Measurements from ENCODE around the gene LBR. TPM values are rescaled to one million over a fixed set of nuclear protein-coding genes. Genes with fewer than 3 reads are reported as not detected.

The LBR gene
- total RNA-seq, 3 donors from 2014 or later (not counting 1 experiment from before 2014, with no cell fraction given): 161 to 179 (median 178) TPM

- 81% methylated on average over 6 of the region's 6 CpGs for WGBS (ENCODE audit: insufficient coverage)
- Histone ChIP-seq H3K27ac (ENCODE audit: low read length) (no peak overlapping the region), H3K36me3 (ENCODE audit: control insufficient read depth, insufficient read depth, low read length) (peaks cover 14% of the 10 kb centered on the region), H3K9me3 (ENCODE audit: control insufficient read depth, insufficient read depth, low read length) (no peaks in the 10 kb centered on the region), H3K27me3 (ENCODE audit: control insufficient read depth, insufficient read depth, low read length) (no peaks in the 10 kb centered on the region), H3K4me3 (ENCODE audit: low read length) (no peak overlapping the region), H3K4me1 (ENCODE audit: control insufficient read depth, insufficient read depth, low read length) (peaks cover 36% of the 10 kb centered on the region)
- intact Hi-C loops (cut with micrococcal nuclease): no loop called here
- Mint-ChIP-seq H3K36me3 (no peaks in the 10 kb centered on the region), H3K27me3 (ENCODE audit: low read depth in 2 of 2) (no peaks in the 10 kb centered on the region), H3K27ac (peak overlapping the region; percentile 71 to 90), H3K9me3 (no peaks in the 10 kb centered on the region), H3K4me3 (peak overlapping the region; percentile 91), H3K4me1 (peaks cover 62 to 67% of the 10 kb centered on the region in 2 donors)
- ATAC-seq: no peak
- TF ChIP-seq, protein P1, sequence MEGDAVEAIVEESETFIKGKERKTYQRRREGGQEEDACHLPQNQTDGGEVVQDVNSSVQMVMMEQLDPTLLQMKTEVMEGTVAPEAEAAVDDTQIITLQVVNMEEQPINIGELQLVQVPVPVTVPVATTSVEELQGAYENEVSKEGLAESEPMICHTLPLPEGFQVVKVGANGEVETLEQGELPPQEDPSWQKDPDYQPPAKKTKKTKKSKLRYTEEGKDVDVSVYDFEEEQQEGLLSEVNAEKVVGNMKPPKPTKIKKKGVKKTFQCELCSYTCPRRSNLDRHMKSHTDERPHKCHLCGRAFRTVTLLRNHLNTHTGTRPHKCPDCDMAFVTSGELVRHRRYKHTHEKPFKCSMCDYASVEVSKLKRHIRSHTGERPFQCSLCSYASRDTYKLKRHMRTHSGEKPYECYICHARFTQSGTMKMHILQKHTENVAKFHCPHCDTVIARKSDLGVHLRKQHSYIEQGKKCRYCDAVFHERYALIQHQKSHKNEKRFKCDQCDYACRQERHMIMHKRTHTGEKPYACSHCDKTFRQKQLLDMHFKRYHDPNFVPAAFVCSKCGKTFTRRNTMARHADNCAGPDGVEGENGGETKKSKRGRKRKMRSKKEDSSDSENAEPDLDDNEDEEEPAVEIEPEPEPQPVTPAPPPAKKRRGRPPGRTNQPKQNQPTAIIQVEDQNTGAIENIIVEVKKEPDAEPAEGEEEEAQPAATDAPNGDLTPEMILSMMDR (IDR thresholded peaks at IDR 0.05): no peak
- no peak for DNase-seq
Observed at GRCh38 chr1:225424562-225425200, 3.2 kb downstream of the LBR start.

DNA sequence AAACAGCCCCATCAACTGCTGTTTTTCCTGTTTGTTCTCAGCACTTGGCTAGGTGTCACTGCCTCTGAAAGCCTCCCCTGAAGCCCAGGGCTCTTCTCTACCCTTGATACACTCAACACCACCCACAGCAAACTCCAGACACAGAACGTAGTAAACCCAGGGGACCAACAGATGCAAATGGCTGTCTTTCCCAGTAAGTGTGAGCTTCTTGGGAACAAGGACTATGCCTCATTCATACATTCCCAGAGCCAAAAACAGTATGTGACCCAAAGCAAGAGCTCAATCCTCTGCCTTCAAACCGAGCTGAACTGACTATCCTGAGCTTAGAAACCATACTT is 4.4 kb downstream of the LBR start:
- no peaks in the 10 kb centered on the region for H3K27me3 ChIP-seq (ENCODE audit: control insufficient read depth, insufficient read depth, low read length)
- TF ChIP-seq, protein P1 (IDR thresholded peaks at IDR 0.05): no peak
- H3K4me3 ChIP-seq (ENCODE audit: low read length): no peak overlapping the region
- Mint-ChIP-seq H3K27me3 (ENCODE audit: low read depth in 2 of 2) (no peaks in the 10 kb centered on the region), H3K9me3 (no peaks in the 10 kb centered on the region), H3K36me3 (peaks cover 2% of the 10 kb centered on the region), H3K27ac (peak overlapping the region; percentile 65 to 90), H3K4me3 (peak overlapping the region; percentile 11), H3K4me1 (peaks cover 62 to 65% of the 10 kb centered on the region in 2 donors)
- no peaks in the 10 kb centered on the region for H3K9me3 ChIP-seq (ENCODE audit: control insufficient read depth, insufficient read depth, low read length)
- H3K36me3 ChIP-seq (ENCODE audit: control insufficient read depth, insufficient read depth, low read length): peaks cover 25% of the 10 kb centered on the region
- peaks cover 34% of the 10 kb centered on the region for H3K4me1 ChIP-seq (ENCODE audit: control insufficient read depth, insufficient read depth, low read length)
- H3K27ac ChIP-seq (ENCODE audit: low read length): no peak overlapping the region
- WGBS (ENCODE audit: insufficient coverage): 54% methylated on average over 2 of the region's 2 CpGs
- ATAC-seq (no peak), DNase-seq (no peak)
- intact Hi-C loops (cut with micrococcal nuclease): no loop called here

DNA sequence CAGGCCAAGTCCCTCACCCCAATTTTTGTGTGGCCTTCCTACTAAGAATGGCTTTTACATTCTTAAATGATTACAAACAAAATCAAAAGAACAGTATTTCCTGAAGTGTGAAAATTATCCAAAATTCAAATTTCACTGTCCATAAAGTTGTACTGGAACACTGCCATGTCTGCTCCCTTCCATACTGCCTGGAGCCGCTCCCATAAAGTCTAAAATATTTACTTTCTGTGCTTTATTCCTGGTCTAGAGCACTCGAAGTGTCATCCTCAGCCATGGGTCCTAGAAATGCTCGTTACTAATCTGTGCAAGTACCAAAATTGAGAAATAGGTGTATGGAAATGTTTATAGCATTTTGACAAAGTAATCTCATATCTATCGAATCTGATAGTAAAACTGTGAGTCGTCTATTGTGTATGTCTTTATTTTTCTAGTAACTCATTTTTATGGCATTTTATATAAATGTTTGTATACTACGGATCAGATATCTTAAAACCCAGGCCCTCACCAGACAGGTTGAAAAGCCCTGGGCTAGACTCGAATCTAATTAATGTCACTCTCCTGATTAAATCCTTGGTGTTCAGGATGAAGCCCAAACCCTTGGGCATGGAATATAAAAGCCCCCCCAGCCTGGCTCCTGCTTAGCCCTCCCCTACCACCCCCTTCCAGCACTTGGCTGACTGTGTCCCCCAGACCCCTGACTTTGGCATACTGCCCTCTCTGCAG is 4.9 kb downstream of the LBR start:
- H3K36me3 Mint-ChIP-seq: peaks cover 7% of the 10 kb centered on the region
- H3K4me3 Mint-ChIP-seq: no peak overlapping the region
- intact Hi-C loops (cut with micrococcal nuclease): no loop called here
- H3K36me3 ChIP-seq (ENCODE audit: control insufficient read depth, insufficient read depth, low read length): peaks cover 30% of the 10 kb centered on the region
- H3K27me3 Mint-ChIP-seq (ENCODE audit: low read depth in 2 of 2): no peaks in the 10 kb centered on the region
- H3K4me1 Mint-ChIP-seq: peaks cover 63 to 67% of the 10 kb centered on the region in 2 donors
- no peak overlapping the region for H3K27ac ChIP-seq (ENCODE audit: low read length)
- TF ChIP-seq, protein P1 (IDR thresholded peaks at IDR 0.05): no peak
- H3K27ac Mint-ChIP-seq: peak overlapping the region; percentile 65 to 90
- 84% methylated on average over 5 of the region's 7 CpGs for WGBS (ENCODE audit: insufficient coverage)
- H3K4me3 ChIP-seq (ENCODE audit: low read length): no peak overlapping the region
- ATAC-seq (no peak), DNase-seq (no peak)
- no peaks in the 10 kb centered on the region for H3K9me3 ChIP-seq (ENCODE audit: control insufficient read depth, insufficient read depth, low read length)
- H3K27me3 ChIP-seq (ENCODE audit: control insufficient read depth, insufficient read depth, low read length): no peaks in the 10 kb centered on the region
- no peaks in the 10 kb centered on the region for H3K9me3 Mint-ChIP-seq
- H3K4me1 ChIP-seq (ENCODE audit: control insufficient read depth, insufficient read depth, low read length): peaks cover 32% of the 10 kb centered on the region

All from natural killer cell (primary cell).